ENCODE data around the gene CHGA. TPM values are rescaled to one million over a fixed set of nuclear protein-coding genes. Genes with fewer than 3 reads are reported as not detected.

The CHGA gene
- total RNA-seq, 1 experiment from 2014 or later = 0.17 TPM

DNA sequence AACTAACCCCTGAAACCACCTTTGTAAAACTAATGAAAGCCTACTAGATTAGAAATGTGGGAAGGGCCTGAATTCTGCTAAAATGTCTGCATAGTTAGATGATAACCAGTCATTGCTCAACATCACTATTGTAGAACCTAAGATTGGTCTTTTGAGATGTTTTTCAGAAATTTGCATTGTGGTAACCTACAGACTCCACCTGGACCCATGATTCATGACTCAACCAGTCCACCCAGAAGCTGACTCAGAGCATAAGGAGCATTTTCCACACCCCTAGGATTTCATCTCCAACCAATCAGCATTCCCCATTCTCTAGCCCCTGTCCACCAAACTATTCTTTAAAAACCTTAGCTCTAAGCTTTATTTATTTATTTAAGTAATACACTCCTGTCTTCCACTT, 30.4 kb upstream of the CHGA start:
- DNase-seq = no peak
- Mint-ChIP-seq H3K4me3 (ENCODE audit: low read depth, unreplicated experiment) (no peak overlapping the region), H3K27ac (ENCODE audit: unreplicated experiment) (no peak overlapping the region), H3K27me3 (ENCODE audit: unreplicated experiment) (peaks cover 75% of the 10 kb centered on the region), H3K36me3 (ENCODE audit: insufficient read depth, unreplicated experiment) (no peaks in the 10 kb centered on the region), H3K4me1 (ENCODE audit: low read depth, unreplicated experiment) (no peaks in the 10 kb centered on the region), H3K9me3 (ENCODE audit: low read depth, unreplicated experiment) (peaks cover 3% of the 10 kb centered on the region)
- intact Hi-C loops (cut with micrococcal nuclease; ENCODE audit: unreplicated experiment) = no loop called here
- CTCF ChIA-PET = no interaction called here
- TF ChIP-seq CTCF (IDR thresholded peaks at IDR 0.05; ENCODE audit: unreplicated experiment) = no peak
- no TSS peak for BruUV-seq (replicated peaks)

- H3K4me1 Mint-ChIP-seq (ENCODE audit: low read depth, unreplicated experiment) = no peaks in the 10 kb centered on the region
These were observed 27.5 kb upstream of the CHGA start for GRCh38 chr14:92895352-92895878.

GRCh38 chr14:92897922-92898565, 24.9 kb upstream of the CHGA start:
- H3K27me3 Mint-ChIP-seq (ENCODE audit: unreplicated experiment) = peaks cover 86% of the 10 kb centered on the region

More at GRCh38 chr14:92895352-92895878, 27.5 kb upstream of the CHGA start:
- no peaks in the 10 kb centered on the region for H3K36me3 Mint-ChIP-seq (ENCODE audit: insufficient read depth, unreplicated experiment)
- peaks cover 3% of the 10 kb centered on the region for H3K9me3 Mint-ChIP-seq (ENCODE audit: low read depth, unreplicated experiment)
- H3K27ac Mint-ChIP-seq (ENCODE audit: unreplicated experiment) = no peak overlapping the region
- CTCF ChIA-PET = no interaction called here
- no peak for DNase-seq
- intact Hi-C loops (cut with micrococcal nuclease; ENCODE audit: unreplicated experiment) = no loop called here
- no TSS peak for BruUV-seq (replicated peaks)
- H3K27me3 Mint-ChIP-seq (ENCODE audit: unreplicated experiment) = peaks cover 63% of the 10 kb centered on the region
- no peak for TF ChIP-seq CTCF (IDR thresholded peaks at IDR 0.05; ENCODE audit: unreplicated experiment)
- H3K4me3 Mint-ChIP-seq (ENCODE audit: low read depth, unreplicated experiment) = no peak overlapping the region

GRCh38 chr14:92898566-92899131, 24.3 kb upstream of the CHGA start:
- H3K4me1 Mint-ChIP-seq (ENCODE audit: low read depth, unreplicated experiment) = no peaks in the 10 kb centered on the region
- intact Hi-C loops (cut with micrococcal nuclease; ENCODE audit: unreplicated experiment) = no loop called here
- DNase-seq = no peak
- TF ChIP-seq CTCF (IDR thresholded peaks at IDR 0.05; ENCODE audit: unreplicated experiment) = no peak
- no peaks in the 10 kb centered on the region for H3K36me3 Mint-ChIP-seq (ENCODE audit: insufficient read depth, unreplicated experiment)
- no peak overlapping the region for H3K4me3 Mint-ChIP-seq (ENCODE audit: low read depth, unreplicated experiment)
- H3K27me3 Mint-ChIP-seq (ENCODE audit: unreplicated experiment) = peaks cover 86% of the 10 kb centered on the region
- no TSS peak for BruUV-seq (replicated peaks)
- CTCF ChIA-PET = interaction anchor here (0.7 kb wide), 1 partner anchor 93 kb away, joined by 5 read pairs; no protein-coding TSS in a partner anchor
- peaks cover 2% of the 10 kb centered on the region for H3K9me3 Mint-ChIP-seq (ENCODE audit: low read depth, unreplicated experiment)
- H3K27ac Mint-ChIP-seq (ENCODE audit: unreplicated experiment) = no peak overlapping the region

More at GRCh38 chr14:92897922-92898565, 24.9 kb upstream of the CHGA start:
- no peak for DNase-seq
- Mint-ChIP-seq H3K27ac (ENCODE audit: unreplicated experiment) (no peak overlapping the region), H3K4me1 (ENCODE audit: low read depth, unreplicated experiment) (no peaks in the 10 kb centered on the region), H3K36me3 (ENCODE audit: insufficient read depth, unreplicated experiment) (no peaks in the 10 kb centered on the region), H3K4me3 (ENCODE audit: low read depth, unreplicated experiment) (no peak overlapping the region), H3K9me3 (ENCODE audit: low read depth, unreplicated experiment) (peaks cover 3% of the 10 kb centered on the region)
- no TSS peak for BruUV-seq (replicated peaks)
- CTCF ChIA-PET = no interaction called here
- intact Hi-C loops (cut with micrococcal nuclease; ENCODE audit: unreplicated experiment) = no loop called here
- TF ChIP-seq CTCF (IDR thresholded peaks at IDR 0.05; ENCODE audit: unreplicated experiment) = no peak
